ENCODE results near the gene GNB3. TPM values are rescaled to one million over a fixed set of nuclear protein-coding genes. Genes with fewer than 3 reads are reported as not detected.
A peak's percentile ranks its signal among the peaks of the same experiment; 100 is the strongest.

Gene GNB3
- polyA plus RNA-seq, 2 of the 4 experiments (the other 2 are of a cell fraction) = 0.94 to 2.7 TPM

DNA sequence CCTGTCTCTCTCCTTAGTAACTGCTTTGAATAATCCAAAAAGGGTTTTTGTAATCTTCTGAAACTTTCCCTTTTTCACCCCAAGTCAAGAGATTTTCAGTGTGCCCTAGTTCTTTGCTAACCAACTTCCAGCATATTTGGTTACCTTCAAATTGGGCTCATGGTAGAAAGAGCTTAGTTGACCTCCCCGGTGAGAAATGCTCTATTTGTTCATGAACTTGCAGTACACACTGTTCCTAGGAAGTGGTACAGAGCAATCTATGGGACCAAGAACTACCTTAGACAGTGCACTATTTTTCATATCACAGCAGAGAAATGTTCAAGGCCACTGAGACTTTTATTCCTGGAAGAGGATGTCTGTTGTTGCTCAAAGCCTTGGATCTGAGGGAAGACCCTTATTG is 12.9 kb downstream of the GNB3 start:
- TF ChIP-seq HEYL (CRISPR knock-in tag; IDR thresholded peaks at IDR 0.05) (no peak), FOXS1 (CRISPR knock-in tag; IDR thresholded peaks at IDR 0.05) (no peak), EP300 (IDR thresholded peaks at IDR 0.05) (no peak), JUN (IDR thresholded peaks at IDR 0.05) (no peak), ZNF302 (CRISPR knock-in tag; IDR thresholded peaks at IDR 0.05) (no peak), SREBF2 (IDR thresholded peaks at IDR 0.05) (no peak), ZFP36 (IDR thresholded peaks at IDR 0.05; ENCODE audit: borderline replicate concordance, partially characterized antibody) (no peak), SMC3 (IDR thresholded peaks at IDR 0.05) (no peak), CHD4 (IDR thresholded peaks at IDR 0.05; ENCODE audit: borderline replicate concordance) (no peak), FOSL2 (IDR thresholded peaks at IDR 0.05) (no peak), FOSL2 (CRISPR knock-in tag; IDR thresholded peaks at IDR 0.05) (no peak), EHMT2 (IDR thresholded peaks at IDR 0.05; ENCODE audit: low read depth) (no peak), POLR2AphosphoS2 (conservative IDR thresholded peaks at IDR 0.05; ENCODE audit: low read length) (no peak), HOXB13 (CRISPR knock-in tag; IDR thresholded peaks at IDR 0.05; ENCODE audit: low read depth) (no peak)
- TF ChIP-seq, protein P1, sequence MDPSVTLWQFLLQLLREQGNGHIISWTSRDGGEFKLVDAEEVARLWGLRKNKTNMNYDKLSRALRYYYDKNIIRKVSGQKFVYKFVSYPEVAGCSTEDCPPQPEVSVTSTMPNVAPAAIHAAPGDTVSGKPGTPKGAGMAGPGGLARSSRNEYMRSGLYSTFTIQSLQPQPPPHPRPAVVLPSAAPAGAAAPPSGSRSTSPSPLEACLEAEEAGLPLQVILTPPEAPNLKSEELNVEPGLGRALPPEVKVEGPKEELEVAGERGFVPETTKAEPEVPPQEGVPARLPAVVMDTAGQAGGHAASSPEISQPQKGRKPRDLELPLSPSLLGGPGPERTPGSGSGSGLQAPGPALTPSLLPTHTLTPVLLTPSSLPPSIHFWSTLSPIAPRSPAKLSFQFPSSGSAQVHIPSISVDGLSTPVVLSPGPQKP (IDR thresholded peaks at IDR 0.05; ENCODE audit: low read depth, low read length) = no peak
- TF ChIP-seq, protein P2, sequence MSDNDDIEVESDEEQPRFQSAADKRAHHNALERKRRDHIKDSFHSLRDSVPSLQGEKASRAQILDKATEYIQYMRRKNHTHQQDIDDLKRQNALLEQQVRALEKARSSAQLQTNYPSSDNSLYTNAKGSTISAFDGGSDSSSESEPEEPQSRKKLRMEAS (IDR thresholded peaks at IDR 0.05) = no peak
- TF ChIP-seq, protein P3, sequence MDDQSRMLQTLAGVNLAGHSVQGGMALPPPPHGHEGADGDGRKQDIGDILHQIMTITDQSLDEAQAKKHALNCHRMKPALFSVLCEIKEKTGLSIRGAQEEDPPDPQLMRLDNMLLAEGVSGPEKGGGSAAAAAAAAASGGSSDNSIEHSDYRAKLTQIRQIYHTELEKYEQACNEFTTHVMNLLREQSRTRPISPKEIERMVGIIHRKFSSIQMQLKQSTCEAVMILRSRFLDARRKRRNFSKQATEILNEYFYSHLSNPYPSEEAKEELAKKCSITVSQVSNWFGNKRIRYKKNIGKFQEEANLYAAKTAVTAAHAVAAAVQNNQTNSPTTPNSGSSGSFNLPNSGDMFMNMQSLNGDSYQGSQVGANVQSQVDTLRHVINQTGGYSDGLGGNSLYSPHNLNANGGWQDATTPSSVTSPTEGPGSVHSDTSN (IDR thresholded peaks at IDR 0.05) = no peak
- TF ChIP-seq, protein P4, sequence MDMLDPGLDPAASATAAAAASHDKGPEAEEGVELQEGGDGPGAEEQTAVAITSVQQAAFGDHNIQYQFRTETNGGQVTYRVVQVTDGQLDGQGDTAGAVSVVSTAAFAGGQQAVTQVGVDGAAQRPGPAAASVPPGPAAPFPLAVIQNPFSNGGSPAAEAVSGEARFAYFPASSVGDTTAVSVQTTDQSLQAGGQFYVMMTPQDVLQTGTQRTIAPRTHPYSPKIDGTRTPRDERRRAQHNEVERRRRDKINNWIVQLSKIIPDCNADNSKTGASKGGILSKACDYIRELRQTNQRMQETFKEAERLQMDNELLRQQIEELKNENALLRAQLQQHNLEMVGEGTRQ (IDR thresholded peaks at IDR 0.05) = no peak
- TF ChIP-seq, protein P5, sequence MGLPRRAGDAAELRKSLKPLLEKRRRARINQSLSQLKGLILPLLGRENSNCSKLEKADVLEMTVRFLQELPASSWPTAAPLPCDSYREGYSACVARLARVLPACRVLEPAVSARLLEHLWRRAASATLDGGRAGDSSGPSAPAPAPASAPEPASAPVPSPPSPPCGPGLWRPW (IDR thresholded peaks at IDR 0.05) = no peak
- no peaks in the 10 kb centered on the region for H3K9me3 ChIP-seq
- peak overlapping the region; percentile 50; the same call in 2 of the 3 replicates for H3K4me3 ChIP-seq
- DNase-seq (ENCODE audit: low read depth in 1 of 2, low spot score in 1 of 2) (no peak), FAIRE-seq (no peak), ATAC-seq (no peak)
- ChIA-PET CTCF (interaction anchor here (0.6 to 10.1 kb wide), 11 partner anchors 10 to 162 kb away, joined by 3 to 117 read pairs (median 4); partner anchors contain the start of genes MLF2, SPSB2 and TPI1), POLR2A (interaction anchor here (3.1 kb wide), 1 partner anchor 15 kb away, joined by 74 read pairs; the partner anchor contains the start of gene TPI1)
- 42% methylated on average over 1 of the region's 1 CpG for WGBS (ENCODE audit: missing lambda C conversion rate)
- peak overlapping the region; percentile 99 for H3K4me2 ChIP-seq
- H3K27ac ChIP-seq = peak overlapping the region; percentile 69 to 82; a peak in 4 of 6 replicates
- H3K4me1 ChIP-seq = peaks cover 23% of the 10 kb centered on the region

DNA sequence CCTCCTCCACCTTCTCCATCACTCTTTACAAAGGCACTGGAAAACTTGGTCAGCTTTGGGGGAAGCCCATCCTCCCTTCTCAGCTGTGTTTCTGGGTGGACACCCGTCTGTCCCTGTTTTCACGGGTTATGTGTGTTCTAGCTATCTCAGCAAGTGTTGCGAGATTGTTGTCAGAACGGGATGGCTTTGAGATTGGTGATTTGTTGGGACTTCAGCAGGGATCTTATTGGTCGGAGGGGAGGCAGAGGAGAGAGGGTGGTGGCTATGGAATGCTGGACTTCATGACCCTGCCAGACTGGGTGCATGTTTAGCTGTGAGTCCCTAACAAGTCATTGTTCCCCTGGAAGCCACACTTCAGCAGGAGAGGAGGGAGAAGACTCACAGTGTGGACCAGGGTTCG is 13.3 kb downstream of the GNB3 start:
- Histone ChIP-seq H3K4me2 (peak overlapping the region; percentile 99), H3K4me1 (peaks cover 23% of the 10 kb centered on the region), H3K9me3 (no peaks in the 10 kb centered on the region), H3K4me3 (no peak overlapping the region), H3K27ac (peak overlapping the region; percentile 69 to 82; a peak in 2 of 6 replicates)
- DNase-seq (ENCODE audit: low read depth in 1 of 2, low spot score in 1 of 2) (no peak), ATAC-seq (no peak), FAIRE-seq (no peak)
- TF ChIP-seq SREBF2 (IDR thresholded peaks at IDR 0.05) (no peak), EHF (CRISPR knock-in tag; IDR thresholded peaks at IDR 0.05) (no peak), CBX2 (IDR thresholded peaks at IDR 0.05; ENCODE audit: borderline replicate concordance, low read depth) (no peak), BHLHE40 (IDR thresholded peaks at IDR 0.05; ENCODE audit: low read depth, low read length) (no peak), CHD4 (IDR thresholded peaks at IDR 0.05; ENCODE audit: borderline replicate concordance) (no peak), HOXB5 (CRISPR knock-in tag; IDR thresholded peaks at IDR 0.05) (no peak)
- POLR2A ChIA-PET = interaction anchor here (1.6 kb wide), 1 partner anchor 13 kb away, joined by 5 read pairs; the partner anchor contains the start of gene TPI1
- CTCF ChIA-PET = interaction anchor here (1.0 to 10.1 kb wide), 7 partner anchors 9 to 87 kb away, joined by 3 to 117 read pairs (median 4); partner anchors contain the start of genes SPSB2 and TPI1
- 82% methylated on average over 6 of the region's 6 CpGs for WGBS (ENCODE audit: missing lambda C conversion rate)
